Activated CD4-positive, alpha-beta T cell treated with anti-CD3 and anti-CD28 coated beads, Interleukin-2, Interleukin-6, amounts not matched to agents 100 ng/mL and 50 ng/mL, durations not matched to agents 16 hours and 8 hours (primary cell): ENCODE results near the gene PIMREG.

Source experiments
- DNase-seq: peaks from one replicate; pipeline ENCODE4 v3.0.0-alpha.2; 2020

PIMREG gene

GRCh38 chr17:6443692-6444570 is at the start of gene PIMREG:
TSS of gene PIMREG (plus strand) at chr17:6444455. CDS start at chr17:6445111, 656 bp downstream.
- DNase-seq: peak; percentile 95

- DNase-seq: no peak
Observed at GRCh38 chr17:6398955-6399354, 45.3 kb upstream of the PIMREG start.

GRCh38 chr17:6402258-6402657 is 42.0 kb upstream of the PIMREG start:
- no peak for DNase-seq

- DNase-seq: no peak
Observed at GRCh38 chr17:6408276-6408675, 36.0 kb upstream of the PIMREG start.

- DNase-seq: no peak
Observed at GRCh38 chr17:6408735-6409134, 35.5 kb upstream of the PIMREG start.

GRCh38 chr17:6413065-6413464 is 31.2 kb upstream of the PIMREG start:
- peak; percentile 49 for DNase-seq

GRCh38 chr17:6415616-6416015 is 28.6 kb upstream of the PIMREG start:
- no peak for DNase-seq

GRCh38 chr17:6420173-6420641 is 24.0 kb upstream of the PIMREG start:
- DNase-seq: peak; percentile 9

GRCh38 chr17:6421700-6422604 is 22.3 kb upstream of the PIMREG start:
- peak; percentile 82 for DNase-seq

- no peak for DNase-seq
Observed at GRCh38 chr17:6422654-6423241, 21.5 kb upstream of the PIMREG start.

- no peak for DNase-seq
Observed at GRCh38 chr17:6423931-6424330, 20.3 kb upstream of the PIMREG start.

GRCh38 chr17:6425407-6425806 is 18.8 kb upstream of the PIMREG start:
- no peak for DNase-seq

- DNase-seq: no peak
Observed at GRCh38 chr17:6426356-6427101, 17.7 kb upstream of the PIMREG start.

GRCh38 chr17:6427279-6427781 is 16.9 kb upstream of the PIMREG start:
- DNase-seq: peak; percentile 81

- DNase-seq: no peak
Observed at GRCh38 chr17:6428207-6428965, 15.9 kb upstream of the PIMREG start.

GRCh38 chr17:6429266-6429665 is 15.0 kb upstream of the PIMREG start:
- no peak for DNase-seq

GRCh38 chr17:6430769-6431168 is 13.5 kb upstream of the PIMREG start:
- DNase-seq: no peak

GRCh38 chr17:6435051-6435450 is 9.2 kb upstream of the PIMREG start, which contains the start of gene AIPL1:
TSS of gene AIPL1 (minus strand) at chr17:6435121. CDS start at chr17:6435104, 17 bp downstream.
- no peak for DNase-seq

- DNase-seq: peak; percentile 68
Observed at GRCh38 chr17:6435968-6436367, 8.3 kb upstream of the PIMREG start.

GRCh38 chr17:6437466-6437865 is 6.8 kb upstream of the PIMREG start:
- no peak for DNase-seq

GRCh38 chr17:6437956-6438355 is 6.3 kb upstream of the PIMREG start:
- DNase-seq: no peak
